GM12878 (cell line): Measurements from ENCODE around the gene TRDN.

Experiments used
- BCL11A ChIP-seq: IDR thresholded peaks from 2 replicates; pipeline ENCODE4 v1.6.1; 2011; ENCODE audit warnings: low read depth, low read length
- EZH2 ChIP-seq: IDR thresholded peaks from 2 replicates; pipeline ENCODE4 v1.6.1; 2012; ENCODE audit warnings: low read depth, mild to moderate bottlenecking, control low read depth, inconsistent platforms, low read length, borderline replicate concordance; ENCODE audit not compliant: control insufficient read depth
- JUND ChIP-seq: IDR thresholded peaks from 2 replicates; pipeline ENCODE4 v1.6.1; 2012; ENCODE audit warnings: low read depth, mild to moderate bottlenecking, low read length, improper control_type of control experiment, moderate library complexity
- TF ChIP-seq, protein P1 (sequence below), 3 experiments: IDR thresholded peaks in 2 of 3; conservative IDR thresholded peaks in 1 of 3; 2 replicates each; pipeline ENCODE4 v1.5.1; 2011; ENCODE audit warnings: low read depth in 3 of 3, low read length in 3 of 3, mild to moderate bottlenecking in 3 of 3, control low read depth in 2 of 3, moderate library complexity in 2 of 3, inconsistent platforms in 1 of 3, mixed read lengths in 1 of 3; ENCODE audit not compliant: control insufficient read depth in 2 of 3, insufficient read depth in 1 of 3; ENCODE audit errors: extremely low read depth in 1 of 3

DNA sequence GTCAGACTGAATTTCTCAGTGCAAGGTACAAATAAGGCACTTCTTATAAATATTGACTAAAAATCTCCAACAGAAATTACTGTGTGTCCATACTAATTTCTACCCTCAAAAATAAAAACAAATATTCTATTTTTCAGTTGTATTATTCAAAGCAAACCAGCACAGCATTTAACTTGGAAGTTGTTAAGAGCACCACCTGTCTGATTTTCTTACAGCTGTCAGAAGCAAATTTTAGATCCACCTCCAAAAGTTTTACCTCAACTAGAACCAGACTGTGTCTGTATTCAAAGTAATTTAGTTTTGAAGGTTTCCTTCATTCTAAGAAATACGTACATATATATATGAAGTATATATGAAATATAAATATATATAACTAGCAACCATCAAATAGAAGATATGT lies 1.2 kb downstream of the TRDN start:
- TF ChIP-seq JUND (no peak), BCL11A (no peak), EZH2 (no peak)
- TF ChIP-seq, protein P1, sequence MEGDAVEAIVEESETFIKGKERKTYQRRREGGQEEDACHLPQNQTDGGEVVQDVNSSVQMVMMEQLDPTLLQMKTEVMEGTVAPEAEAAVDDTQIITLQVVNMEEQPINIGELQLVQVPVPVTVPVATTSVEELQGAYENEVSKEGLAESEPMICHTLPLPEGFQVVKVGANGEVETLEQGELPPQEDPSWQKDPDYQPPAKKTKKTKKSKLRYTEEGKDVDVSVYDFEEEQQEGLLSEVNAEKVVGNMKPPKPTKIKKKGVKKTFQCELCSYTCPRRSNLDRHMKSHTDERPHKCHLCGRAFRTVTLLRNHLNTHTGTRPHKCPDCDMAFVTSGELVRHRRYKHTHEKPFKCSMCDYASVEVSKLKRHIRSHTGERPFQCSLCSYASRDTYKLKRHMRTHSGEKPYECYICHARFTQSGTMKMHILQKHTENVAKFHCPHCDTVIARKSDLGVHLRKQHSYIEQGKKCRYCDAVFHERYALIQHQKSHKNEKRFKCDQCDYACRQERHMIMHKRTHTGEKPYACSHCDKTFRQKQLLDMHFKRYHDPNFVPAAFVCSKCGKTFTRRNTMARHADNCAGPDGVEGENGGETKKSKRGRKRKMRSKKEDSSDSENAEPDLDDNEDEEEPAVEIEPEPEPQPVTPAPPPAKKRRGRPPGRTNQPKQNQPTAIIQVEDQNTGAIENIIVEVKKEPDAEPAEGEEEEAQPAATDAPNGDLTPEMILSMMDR (IDR thresholded peaks at IDR 0.05 in 2 of 3, conservative IDR thresholded peaks at IDR 0.05 in 1 of 3; ENCODE audit: control insufficient read depth in 2 of 3, extremely low read depth in 1 of 3, insufficient read depth in 1 of 3, low read depth in 3 of 3, low read length in 3 of 3): no peak
